Osteoblast (primary cell): ENCODE results near the gene ABLIM2. TPM values are rescaled to one million over a fixed set of nuclear protein-coding genes. Genes with fewer than 3 reads are reported as not detected.

Source experiments
- DNase-seq: peaks from one replicate; pipeline ENCODE4 v3.0.0; 2011; ENCODE audit warnings: low spot score, mixed read lengths; ENCODE audit not compliant: insufficient read length; ENCODE audit errors: missing footprints
- H2AFZ ChIP-seq: 2 replicates; pipeline ENCODE4 v1.6.0; 2011; ENCODE audit warnings: mild to moderate bottlenecking, low read length
- H3K27ac ChIP-seq: 2 replicates; pipeline ENCODE4 v1.5.1; 2011; ENCODE audit warnings: mild to moderate bottlenecking, low read depth, low read length, moderate library complexity
- H3K27me3 ChIP-seq: 2 replicates; pipeline ENCODE4 v1.6.0; 2012; ENCODE audit warnings: mild to moderate bottlenecking, control low read depth, inconsistent platforms, low read length, moderate library complexity; ENCODE audit not compliant: insufficient read depth
- H3K36me3 ChIP-seq: 2 replicates; pipeline ENCODE4 v1.5.1; 2011; ENCODE audit warnings: mild to moderate bottlenecking, low read length, control low read depth, moderate library complexity; ENCODE audit not compliant: insufficient read depth
- H3K4me1 ChIP-seq: 2 replicates; pipeline ENCODE4 v1.5.1; 2011; ENCODE audit warnings: mild to moderate bottlenecking, low read length, control low read depth, moderate library complexity; ENCODE audit not compliant: insufficient read depth
- H3K4me2 ChIP-seq: 2 replicates; pipeline ENCODE4 v1.6.0; 2011; ENCODE audit warnings: mild to moderate bottlenecking, low read length; ENCODE audit not compliant: insufficient read depth
- H3K4me3 ChIP-seq: fragments of 200-600 bp; sonication (generic); 3 replicates; pipeline ENCODE4 v1.5.1; 2012; ENCODE audit warnings: mild to moderate bottlenecking, low read length, inconsistent platforms; ENCODE audit not compliant: insufficient read depth
- H3K79me2 ChIP-seq: 2 replicates; pipeline ENCODE4 v1.6.0; 2012; ENCODE audit warnings: mild to moderate bottlenecking, low read length, control low read depth, inconsistent platforms; ENCODE audit not compliant: insufficient read depth
- H3K9me3 ChIP-seq: 2 replicates; pipeline ENCODE4 v1.5.1; 2011; ENCODE audit warnings: low read depth, low read length, control low read depth
- H4K20me1 ChIP-seq: 2 replicates; pipeline ENCODE4 v1.6.0; 2012; ENCODE audit warnings: mild to moderate bottlenecking, low read length, control low read depth; ENCODE audit not compliant: insufficient read depth
- total RNA-seq: library from RNA; depleted of rRNA; stranded (reverse); fragments of >200 nt; gene quantifications from 2 replicates; pipeline ENCODE4 v1.2.3, GENCODE V29; 2012
- TF ChIP-seq, protein P1 (sequence below): IDR thresholded peaks from 2 replicates; pipeline ENCODE4 v1.5.1; 2011; ENCODE audit warnings: mild to moderate bottlenecking, low read depth, low read length, moderate library complexity; ENCODE audit errors: extremely low read depth

Gene ABLIM2
- total RNA-seq, 1 donor = 0.36 TPM

- TF ChIP-seq, protein P1, sequence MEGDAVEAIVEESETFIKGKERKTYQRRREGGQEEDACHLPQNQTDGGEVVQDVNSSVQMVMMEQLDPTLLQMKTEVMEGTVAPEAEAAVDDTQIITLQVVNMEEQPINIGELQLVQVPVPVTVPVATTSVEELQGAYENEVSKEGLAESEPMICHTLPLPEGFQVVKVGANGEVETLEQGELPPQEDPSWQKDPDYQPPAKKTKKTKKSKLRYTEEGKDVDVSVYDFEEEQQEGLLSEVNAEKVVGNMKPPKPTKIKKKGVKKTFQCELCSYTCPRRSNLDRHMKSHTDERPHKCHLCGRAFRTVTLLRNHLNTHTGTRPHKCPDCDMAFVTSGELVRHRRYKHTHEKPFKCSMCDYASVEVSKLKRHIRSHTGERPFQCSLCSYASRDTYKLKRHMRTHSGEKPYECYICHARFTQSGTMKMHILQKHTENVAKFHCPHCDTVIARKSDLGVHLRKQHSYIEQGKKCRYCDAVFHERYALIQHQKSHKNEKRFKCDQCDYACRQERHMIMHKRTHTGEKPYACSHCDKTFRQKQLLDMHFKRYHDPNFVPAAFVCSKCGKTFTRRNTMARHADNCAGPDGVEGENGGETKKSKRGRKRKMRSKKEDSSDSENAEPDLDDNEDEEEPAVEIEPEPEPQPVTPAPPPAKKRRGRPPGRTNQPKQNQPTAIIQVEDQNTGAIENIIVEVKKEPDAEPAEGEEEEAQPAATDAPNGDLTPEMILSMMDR = no peak
- Histone ChIP-seq H3K36me3 (no peaks in the 10 kb centered on the region), H2AFZ (no peak overlapping the region), H3K79me2 (no peaks in the 10 kb centered on the region), H3K9me3 (no peaks in the 10 kb centered on the region), H3K4me1 (no peaks in the 10 kb centered on the region), H3K27ac (no peak overlapping the region), H3K27me3 (peaks cover 38% of the 10 kb centered on the region), H3K4me3 (no peak overlapping the region), H3K4me2 (no peak overlapping the region), H4K20me1 (no peaks in the 10 kb centered on the region)
- peak; percentile 66 for DNase-seq
These were observed 157.7 kb downstream of the ABLIM2 start for GRCh38 chr4:8000721-8001491.

DNA sequence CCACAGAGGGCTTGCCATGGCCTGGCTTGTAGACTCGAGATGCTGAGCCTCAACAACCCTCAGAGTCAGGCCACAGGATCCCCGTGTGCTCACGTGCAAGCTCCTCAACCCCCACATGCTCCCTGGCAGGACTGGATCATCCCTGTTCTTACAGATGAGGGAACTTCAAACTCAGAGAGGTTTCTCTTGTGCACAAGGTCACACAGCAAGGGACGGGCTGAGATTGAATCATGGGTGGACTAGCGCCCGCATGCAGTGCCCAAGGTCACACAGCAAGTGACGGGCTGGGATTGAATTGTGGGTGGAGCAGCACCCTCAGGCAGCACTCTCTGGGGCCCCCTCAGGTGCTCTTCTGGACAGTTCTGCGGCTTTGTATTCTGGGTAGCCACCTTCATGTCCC, 158.4 kb downstream of the ABLIM2 start:
- DNase-seq = peak; percentile 84
- Histone ChIP-seq H3K4me2 (no peak overlapping the region), H3K27ac (no peak overlapping the region), H3K4me1 (no peaks in the 10 kb centered on the region), H3K36me3 (no peaks in the 10 kb centered on the region), H3K9me3 (no peaks in the 10 kb centered on the region), H3K79me2 (no peaks in the 10 kb centered on the region), H3K27me3 (peaks cover 38% of the 10 kb centered on the region), H3K4me3 (no peak overlapping the region), H4K20me1 (no peaks in the 10 kb centered on the region), H2AFZ (no peak overlapping the region)
- TF ChIP-seq, protein P1 = no peak

DNA sequence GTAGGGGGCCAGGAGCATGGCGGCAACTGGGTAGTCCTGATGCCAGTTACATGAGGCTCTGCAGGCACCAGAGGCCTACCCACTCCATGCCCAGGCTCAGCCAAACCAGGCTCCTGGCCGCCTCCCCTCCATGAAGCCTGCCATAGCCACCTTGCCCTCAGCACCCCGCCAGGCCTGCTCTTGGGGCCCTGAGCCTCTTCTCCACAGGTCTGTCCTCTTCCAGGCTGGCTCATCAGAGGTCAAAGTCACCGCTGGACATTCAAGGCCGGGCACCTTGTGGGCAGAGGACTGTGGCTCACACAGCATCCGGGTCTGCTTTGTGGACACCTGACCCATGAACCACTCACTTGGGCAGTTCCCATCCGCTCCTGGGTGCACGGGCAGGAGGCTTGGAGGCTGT, 158.9 kb downstream of the ABLIM2 start:
- TF ChIP-seq, protein P1 = no peak
- H3K27me3 ChIP-seq = peaks cover 37% of the 10 kb centered on the region

GRCh38 chr4:7999279-7999678, 159.3 kb downstream of the ABLIM2 start:
- H3K27me3 ChIP-seq = peaks cover 35% of the 10 kb centered on the region
- TF ChIP-seq, protein P1 = no peak
- no peak overlapping the region for H2AFZ ChIP-seq
- H4K20me1 ChIP-seq = no peaks in the 10 kb centered on the region
- H3K79me2 ChIP-seq = no peaks in the 10 kb centered on the region
- no peaks in the 10 kb centered on the region for H3K9me3 ChIP-seq
- no peak overlapping the region for H3K27ac ChIP-seq
- DNase-seq = peak; percentile 76
- no peak overlapping the region for H3K4me3 ChIP-seq
- no peaks in the 10 kb centered on the region for H3K36me3 ChIP-seq
- H3K4me2 ChIP-seq = no peak overlapping the region
- H3K4me1 ChIP-seq = no peaks in the 10 kb centered on the region

More for the DNA sequence above, 158.9 kb downstream of the ABLIM2 start:
- H3K36me3 ChIP-seq = no peaks in the 10 kb centered on the region
- H2AFZ ChIP-seq = no peak overlapping the region
- no peaks in the 10 kb centered on the region for H3K4me1 ChIP-seq
- no peak overlapping the region for H3K4me2 ChIP-seq
- no peaks in the 10 kb centered on the region for H3K79me2 ChIP-seq
- no peaks in the 10 kb centered on the region for H3K9me3 ChIP-seq
- no peaks in the 10 kb centered on the region for H4K20me1 ChIP-seq
- H3K27ac ChIP-seq = no peak overlapping the region
- no peak overlapping the region for H3K4me3 ChIP-seq
- peak; percentile 43 for DNase-seq
